HepG2 (cell line): Measurements from ENCODE around the gene LYPLA2. TPM values are rescaled to one million over a fixed set of nuclear protein-coding genes. Genes with fewer than 3 reads are reported as not detected.

Source experiments
- AHR ChIP-seq: IDR thresholded peaks from 2 replicates; pipeline ENCODE4 v1.6.1; 2018; ENCODE audit warnings: missing genetic modification reagents, missing compliant biosample characterization
- CBX1 ChIP-seq: IDR thresholded peaks from one replicate; pipeline ENCODE4 v1.6.1; 2016; ENCODE audit warnings: antibody characterized with exemption, low read depth
- CEBPG ChIP-seq: IDR thresholded peaks from 2 replicates; pipeline ENCODE4 v1.6.1; 2016
- CSRNP2 ChIP-seq: sonication (generic); formaldehyde crosslinking; conservative IDR thresholded peaks from 2 replicates; pipeline ENCODE4 v1.8.0; 2022; ENCODE audit warnings: low read depth, missing genetic modification reagents
- JUN ChIP-seq: sonication (generic); formaldehyde crosslinking; IDR thresholded peaks from 2 replicates; pipeline ENCODE4 v1.4.0; 2020; ENCODE audit warnings: mild to moderate bottlenecking, missing genetic modification reagents
- MXD3 ChIP-seq: IDR thresholded peaks from 2 replicates; pipeline ENCODE4 v1.6.1; 2016; ENCODE audit warnings: mild to moderate bottlenecking, missing biosample characterization, missing genetic modification reagents
- NAIF1 ChIP-seq: sonication (generic); formaldehyde crosslinking; IDR thresholded peaks from 2 replicates; pipeline ENCODE4 v1.5.0; 2020; ENCODE audit warnings: mild to moderate bottlenecking, missing genetic modification reagents, borderline replicate concordance
- NFYC ChIP-seq: IDR thresholded peaks from 2 replicates; pipeline ENCODE4 v1.6.1; 2016; ENCODE audit warnings: missing genetic modification reagents, missing compliant biosample characterization
- SALL2 ChIP-seq: sonication (generic); formaldehyde crosslinking; IDR thresholded peaks from 2 replicates; pipeline ENCODE4 v1.8.1; 2023; ENCODE audit warnings: mild to moderate bottlenecking, missing genetic modification reagents, inconsistent platforms
- SSRP1 ChIP-seq: IDR thresholded peaks from 2 replicates; pipeline ENCODE4 v1.6.1; 2016; ENCODE audit warnings: control low read depth
- TBX3 ChIP-seq: fragments of 450-650 bp; IDR thresholded peaks from 2 replicates; pipeline ENCODE4 v1.6.1; 2017; ENCODE audit warnings: antibody characterized with exemption, mild to moderate bottlenecking, inconsistent platforms, borderline replicate concordance
- ZFP82 ChIP-seq: sonication (generic); formaldehyde crosslinking; IDR thresholded peaks from 2 replicates; pipeline ENCODE4 v1.5.1; 2020; ENCODE audit warnings: mild to moderate bottlenecking, missing genetic modification reagents, borderline replicate concordance
- ZNF20 ChIP-seq: sonication (generic); formaldehyde crosslinking; IDR thresholded peaks from 2 replicates; pipeline ENCODE4 v1.4.0; 2020; ENCODE audit warnings: mild to moderate bottlenecking, moderate library complexity, missing genetic modification reagents
- ZNF646 ChIP-seq: sonication (generic); formaldehyde crosslinking; IDR thresholded peaks from 2 replicates; pipeline ENCODE4 v1.9.0; 2021; ENCODE audit warnings: mild to moderate bottlenecking, missing genetic modification reagents
- ZNF710 ChIP-seq: sonication (generic); formaldehyde crosslinking; IDR thresholded peaks from 2 replicates; pipeline ENCODE4 v1.5.0; 2020; ENCODE audit warnings: mild to moderate bottlenecking, missing genetic modification reagents, borderline replicate concordance
- ZNF775 ChIP-seq: sonication (generic); formaldehyde crosslinking; IDR thresholded peaks from 2 replicates; pipeline ENCODE4 v1.4.0; 2020; ENCODE audit warnings: missing genetic modification reagents, mild to moderate bottlenecking, moderate library complexity, borderline replicate concordance
- polyA plus RNA-seq, 8 experiments: library from polyadenylated mRNA; depleted of rRNA in 3 of 8; stranded (reverse) in 7 of 8; unstranded in 1 of 8; fragments of >200 nt; fragmentation: Illumina TruSeq in 4 of 8; extraction: Trizol in 4 of 8; gene quantifications; 2 replicates each; pipeline versions ENCODE4 v1.2.1 to v1.2.3, GENCODE V29; 2011 to 2016; ENCODE audit warnings: low read depth in 4 of 8, missing spikeins in 1 of 8, mixed read lengths in 1 of 8; ENCODE audit not compliant: insufficient read depth in 1 of 8
- total RNA-seq, 5 experiments: library from RNA; depleted of rRNA; stranded (reverse); fragments of >200 nt; fragmentation: Illumina TruSeq; extraction: Trizol; gene quantifications; 2 replicates each; pipeline ENCODE4 v1.2.3, GENCODE V29; 2016; ENCODE audit warnings: low read depth in 1 of 5
- TF ChIP-seq, protein P1 (sequence below): sonication (generic); formaldehyde crosslinking; IDR thresholded peaks from 2 replicates; pipeline ENCODE4 v1.4.0; 2020; ENCODE audit warnings: missing genetic modification reagents

The LYPLA2 gene
- total and polyA plus RNA-seq, 2 of the 13 experiments (the other 11 are each of a cell fraction or from before 2014, with no cell fraction given) = 72.1 to 73.2 TPM

GRCh38 chr1:23799570-23800399, 8.8 kb downstream of the LYPLA2 start (continued):
- no peak for TF ChIP-seq ZNF646 (CRISPR knock-in tag)
- 0 out of 2 replicates have a peak, but pooled peaks have one; percentile 30 for TF ChIP-seq MXD3
- no peak for TF ChIP-seq CEBPG (CRISPR knock-in tag)
- TF ChIP-seq ZNF20 (CRISPR knock-in tag) = no peak
- TF ChIP-seq SSRP1 (CRISPR knock-in tag) = no peak
- no peak for TF ChIP-seq CBX1
- TF ChIP-seq AHR = no peak
- no peak for TF ChIP-seq ZNF775 (CRISPR knock-in tag)
- no peak for TF ChIP-seq TBX3
- no peak for TF ChIP-seq CSRNP2 (CRISPR knock-in tag)
- TF ChIP-seq NFYC (CRISPR knock-in tag) = no peak
- no peak; the same call in 1 of the 2 replicates for TF ChIP-seq ZFP82 (CRISPR knock-in tag)
- TF ChIP-seq NAIF1 (CRISPR knock-in tag) = no peak
- TF ChIP-seq, protein P1, sequence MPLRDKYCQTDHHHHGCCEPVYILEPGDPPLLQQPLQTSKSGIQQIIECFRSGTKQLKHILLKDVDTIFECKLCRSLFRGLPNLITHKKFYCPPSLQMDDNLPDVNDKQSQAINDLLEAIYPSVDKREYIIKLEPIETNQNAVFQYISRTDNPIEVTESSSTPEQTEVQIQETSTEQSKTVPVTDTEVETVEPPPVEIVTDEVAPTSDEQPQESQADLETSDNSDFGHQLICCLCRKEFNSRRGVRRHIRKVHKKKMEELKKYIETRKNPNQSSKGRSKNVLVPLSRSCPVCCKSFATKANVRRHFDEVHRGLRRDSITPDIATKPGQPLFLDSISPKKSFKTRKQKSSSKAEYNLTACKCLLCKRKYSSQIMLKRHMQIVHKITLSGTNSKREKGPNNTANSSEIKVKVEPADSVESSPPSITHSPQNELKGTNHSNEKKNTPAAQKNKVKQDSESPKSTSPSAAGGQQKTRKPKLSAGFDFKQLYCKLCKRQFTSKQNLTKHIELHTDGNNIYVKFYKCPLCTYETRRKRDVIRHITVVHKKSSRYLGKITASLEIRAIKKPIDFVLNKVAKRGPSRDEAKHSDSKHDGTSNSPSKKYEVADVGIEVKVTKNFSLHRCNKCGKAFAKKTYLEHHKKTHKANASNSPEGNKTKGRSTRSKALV (CRISPR knock-in tag) = no peak
- no peak for TF ChIP-seq JUN (CRISPR knock-in tag)
- no peak for TF ChIP-seq ZNF710 (CRISPR knock-in tag)
- no peak; the same call in 1 of the 2 replicates for TF ChIP-seq SALL2 (CRISPR knock-in tag)
